ENCODE measurements around the gene TNRC6A.

The TNRC6A gene

DNA sequence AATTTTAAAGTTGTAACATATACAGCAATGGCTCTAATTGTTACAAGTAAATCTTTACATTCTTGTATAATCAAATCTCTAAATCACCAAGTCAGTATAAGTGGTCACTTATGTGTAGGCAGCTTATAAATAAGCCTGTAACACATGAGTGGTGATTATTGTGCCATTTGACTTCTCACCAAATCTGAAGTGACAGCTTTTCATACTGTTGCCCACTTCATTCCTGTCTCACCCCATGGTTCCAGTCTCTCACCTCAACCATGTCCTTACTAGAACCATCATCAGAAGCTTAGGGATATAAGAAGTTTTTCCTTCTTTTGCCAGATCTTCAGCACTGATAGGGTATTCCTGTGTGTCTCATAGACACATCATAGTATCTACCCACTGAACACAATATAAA is 23.5 kb downstream of the TNRC6A start:
- DNase-seq, result no peak
- peaks cover 12% of the 10 kb centered on the region for H3K4me1 ChIP-seq (ENCODE audit: control insufficient read depth, insufficient read depth, low read length, poor library complexity, severe bottlenecking)
- H3K27ac ChIP-seq (ENCODE audit: insufficient read depth, low read length, poor library complexity, severe bottlenecking), result no peak overlapping the region
- no peaks in the 10 kb centered on the region for H3K27me3 ChIP-seq (replicated peaks; ENCODE audit: control insufficient read depth, insufficient read depth, low read length, poor library complexity, severe bottlenecking)
- H3K36me3 ChIP-seq (ENCODE audit: control insufficient read depth, insufficient read depth, low read length), result no peaks in the 10 kb centered on the region
- no peak overlapping the region for H3K4me3 ChIP-seq (ENCODE audit: insufficient read depth, low read depth, low read length, poor library complexity, severe bottlenecking)
- H3K9me3 ChIP-seq (ENCODE audit: control insufficient read depth, low read length), result no peaks in the 10 kb centered on the region

GRCh38 chr16:24753437-24753836 is 24.0 kb downstream of the TNRC6A start:
- no peak overlapping the region for H3K4me3 ChIP-seq (ENCODE audit: insufficient read depth, low read depth, low read length, poor library complexity, severe bottlenecking)
- no peaks in the 10 kb centered on the region for H3K36me3 ChIP-seq (ENCODE audit: control insufficient read depth, insufficient read depth, low read length)
- no peaks in the 10 kb centered on the region for H3K27me3 ChIP-seq (replicated peaks; ENCODE audit: control insufficient read depth, insufficient read depth, low read length, poor library complexity, severe bottlenecking)
- no peak overlapping the region for H3K27ac ChIP-seq (ENCODE audit: insufficient read depth, low read length, poor library complexity, severe bottlenecking)
- peaks cover 12% of the 10 kb centered on the region for H3K4me1 ChIP-seq (ENCODE audit: control insufficient read depth, insufficient read depth, low read length, poor library complexity, severe bottlenecking)
- no peak for DNase-seq
- H3K9me3 ChIP-seq (ENCODE audit: control insufficient read depth, low read length), result no peaks in the 10 kb centered on the region

- peaks cover 7% of the 10 kb centered on the region for H3K36me3 ChIP-seq (ENCODE audit: control insufficient read depth, insufficient read depth, low read length)
- H3K9me3 ChIP-seq (ENCODE audit: control insufficient read depth, low read length), result no peaks in the 10 kb centered on the region
- no peak overlapping the region for H3K4me3 ChIP-seq (ENCODE audit: insufficient read depth, low read depth, low read length, poor library complexity, severe bottlenecking)
These were observed 25.1 kb downstream of the TNRC6A start for GRCh38 chr16:24754543-24754942.

DNA sequence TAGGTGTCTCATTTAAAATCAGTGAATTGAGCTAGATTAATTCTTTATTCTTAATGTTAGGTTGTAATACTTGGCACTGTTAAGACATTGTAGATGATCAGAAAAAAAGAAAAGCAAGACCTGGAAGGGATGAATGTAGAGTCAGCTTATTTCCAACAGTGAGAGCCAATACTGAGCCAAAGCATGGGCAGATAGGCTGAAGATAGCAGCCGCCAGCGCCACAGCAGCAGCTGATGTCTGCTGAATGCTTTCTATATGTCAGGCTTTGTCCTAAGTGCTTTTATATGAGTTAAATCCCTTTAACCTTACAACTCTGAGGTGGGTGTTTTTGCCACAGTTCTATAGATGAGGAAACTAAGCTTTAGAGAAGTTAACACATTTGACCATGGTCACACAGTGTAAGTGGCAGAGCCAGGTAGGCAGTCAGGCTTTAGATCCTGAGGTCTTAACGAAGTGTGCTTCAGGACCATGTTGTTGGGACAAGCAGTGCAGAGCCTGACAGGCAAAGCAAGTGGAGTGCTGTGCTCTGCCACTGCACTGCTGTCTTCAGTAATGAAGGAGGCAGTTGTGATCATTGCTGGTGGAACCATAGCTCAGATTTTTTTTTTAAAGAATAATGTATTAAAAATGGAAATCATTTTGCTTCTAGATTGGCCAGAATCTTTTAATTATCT is 25.9 kb downstream of the TNRC6A start:
- no peak overlapping the region for H3K4me3 ChIP-seq (ENCODE audit: insufficient read depth, low read depth, low read length, poor library complexity, severe bottlenecking)
- H3K27me3 ChIP-seq (replicated peaks; ENCODE audit: control insufficient read depth, insufficient read depth, low read length, poor library complexity, severe bottlenecking), result no peaks in the 10 kb centered on the region
- no peak overlapping the region for H3K27ac ChIP-seq (ENCODE audit: insufficient read depth, low read length, poor library complexity, severe bottlenecking)
- H3K4me1 ChIP-seq (ENCODE audit: control insufficient read depth, insufficient read depth, low read length, poor library complexity, severe bottlenecking), result peaks cover 5% of the 10 kb centered on the region
- no peak for DNase-seq
- no peaks in the 10 kb centered on the region for H3K9me3 ChIP-seq (ENCODE audit: control insufficient read depth, low read length)
- peaks cover 7% of the 10 kb centered on the region for H3K36me3 ChIP-seq (ENCODE audit: control insufficient read depth, insufficient read depth, low read length)

More at GRCh38 chr16:24754543-24754942, 25.1 kb downstream of the TNRC6A start:
- no peaks in the 10 kb centered on the region for H3K27me3 ChIP-seq (replicated peaks; ENCODE audit: control insufficient read depth, insufficient read depth, low read length, poor library complexity, severe bottlenecking)
- no peak for DNase-seq
- H3K27ac ChIP-seq (ENCODE audit: insufficient read depth, low read length, poor library complexity, severe bottlenecking), result no peak overlapping the region
- peaks cover 5% of the 10 kb centered on the region for H3K4me1 ChIP-seq (ENCODE audit: control insufficient read depth, insufficient read depth, low read length, poor library complexity, severe bottlenecking)

DNA sequence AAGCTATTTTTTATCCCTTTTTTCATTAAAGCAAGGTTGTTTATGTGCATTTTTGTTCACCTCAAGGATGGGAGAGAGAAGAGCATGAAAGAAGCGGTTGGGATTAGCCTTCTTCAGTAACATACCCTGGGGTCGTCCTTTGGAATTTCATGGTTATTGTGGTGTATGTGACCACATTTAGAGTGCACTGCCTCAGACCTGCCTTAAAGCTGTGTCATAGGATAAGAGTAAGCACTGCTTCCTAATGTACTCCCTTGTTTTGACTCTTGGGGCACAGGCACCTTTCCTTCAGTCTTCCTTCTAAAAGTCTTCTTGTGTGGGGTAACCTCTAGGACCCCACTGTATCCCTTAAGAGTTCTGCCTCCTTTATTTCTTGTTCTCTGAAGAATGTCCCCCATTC is 28.9 kb downstream of the TNRC6A start:
- H3K27ac ChIP-seq (ENCODE audit: insufficient read depth, low read length, poor library complexity, severe bottlenecking), result no peak overlapping the region

GRCh38 chr16:24759006-24759405 is 29.6 kb downstream of the TNRC6A start:
- peaks cover 27% of the 10 kb centered on the region for H3K36me3 ChIP-seq (ENCODE audit: control insufficient read depth, insufficient read depth, low read length)
- H3K27me3 ChIP-seq (replicated peaks; ENCODE audit: control insufficient read depth, insufficient read depth, low read length, poor library complexity, severe bottlenecking), result no peaks in the 10 kb centered on the region
- H3K9me3 ChIP-seq (ENCODE audit: control insufficient read depth, low read length), result no peaks in the 10 kb centered on the region
- DNase-seq, result no peak
- no peaks in the 10 kb centered on the region for H3K4me1 ChIP-seq (ENCODE audit: control insufficient read depth, insufficient read depth, low read length, poor library complexity, severe bottlenecking)
- H3K27ac ChIP-seq (ENCODE audit: insufficient read depth, low read length, poor library complexity, severe bottlenecking), result no peak overlapping the region
- no peak overlapping the region for H3K4me3 ChIP-seq (ENCODE audit: insufficient read depth, low read depth, low read length, poor library complexity, severe bottlenecking)

More for the DNA sequence above, 28.9 kb downstream of the TNRC6A start:
- Histone ChIP-seq H3K4me3 (ENCODE audit: insufficient read depth, low read depth, low read length, poor library complexity, severe bottlenecking) (no peak overlapping the region), H3K9me3 (ENCODE audit: control insufficient read depth, low read length) (no peaks in the 10 kb centered on the region), H3K36me3 (ENCODE audit: control insufficient read depth, insufficient read depth, low read length) (peaks cover 23% of the 10 kb centered on the region), H3K27me3 (replicated peaks; ENCODE audit: control insufficient read depth, insufficient read depth, low read length, poor library complexity, severe bottlenecking) (no peaks in the 10 kb centered on the region), H3K4me1 (ENCODE audit: control insufficient read depth, insufficient read depth, low read length, poor library complexity, severe bottlenecking) (no peaks in the 10 kb centered on the region)
- no peak for DNase-seq

- no peaks in the 10 kb centered on the region for H3K9me3 ChIP-seq (ENCODE audit: control insufficient read depth, low read length)
- no peak for DNase-seq
These were observed 32.1 kb downstream of the TNRC6A start for GRCh38 chr16:24761526-24761925.

DNA sequence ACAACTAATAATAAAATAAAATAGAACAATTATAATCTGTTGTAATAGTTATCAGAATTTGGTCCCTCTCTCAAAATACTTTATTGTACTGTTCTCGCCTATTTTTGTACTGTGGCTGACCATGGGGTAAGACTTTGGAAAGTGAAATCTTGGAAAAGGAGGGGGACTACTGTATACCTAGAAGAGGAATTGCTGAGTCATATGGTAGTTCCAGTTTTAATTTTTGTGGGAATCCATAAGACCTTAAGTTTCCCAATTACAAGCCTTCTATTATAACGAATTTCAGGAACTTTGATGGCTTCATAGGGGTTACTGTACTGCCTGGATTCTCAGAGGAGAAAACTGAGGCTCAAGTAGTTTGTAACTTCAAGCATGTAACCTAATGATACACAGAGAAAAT is 35.5 kb downstream of the TNRC6A start:
- Histone ChIP-seq H3K36me3 (ENCODE audit: control insufficient read depth, insufficient read depth, low read length) (peaks cover 20% of the 10 kb centered on the region), H3K27me3 (replicated peaks; ENCODE audit: control insufficient read depth, insufficient read depth, low read length, poor library complexity, severe bottlenecking) (no peaks in the 10 kb centered on the region), H3K9me3 (ENCODE audit: control insufficient read depth, low read length) (no peaks in the 10 kb centered on the region), H3K27ac (ENCODE audit: insufficient read depth, low read length, poor library complexity, severe bottlenecking) (no peak overlapping the region), H3K4me1 (ENCODE audit: control insufficient read depth, insufficient read depth, low read length, poor library complexity, severe bottlenecking) (no peaks in the 10 kb centered on the region), H3K4me3 (ENCODE audit: insufficient read depth, low read depth, low read length, poor library complexity, severe bottlenecking) (no peak overlapping the region)
- DNase-seq, result no peak

More at GRCh38 chr16:24761526-24761925, 32.1 kb downstream of the TNRC6A start:
- no peak overlapping the region for H3K27ac ChIP-seq (ENCODE audit: insufficient read depth, low read length, poor library complexity, severe bottlenecking)
- H3K4me3 ChIP-seq (ENCODE audit: insufficient read depth, low read depth, low read length, poor library complexity, severe bottlenecking), result no peak overlapping the region
- H3K4me1 ChIP-seq (ENCODE audit: control insufficient read depth, insufficient read depth, low read length, poor library complexity, severe bottlenecking), result no peaks in the 10 kb centered on the region
- no peaks in the 10 kb centered on the region for H3K27me3 ChIP-seq (replicated peaks; ENCODE audit: control insufficient read depth, insufficient read depth, low read length, poor library complexity, severe bottlenecking)
- peaks cover 27% of the 10 kb centered on the region for H3K36me3 ChIP-seq (ENCODE audit: control insufficient read depth, insufficient read depth, low read length)

GRCh38 chr16:24766057-24766456 is 36.6 kb downstream of the TNRC6A start:
- DNase-seq, result no peak
- no peaks in the 10 kb centered on the region for H3K4me1 ChIP-seq (ENCODE audit: control insufficient read depth, insufficient read depth, low read length, poor library complexity, severe bottlenecking)

DNA sequence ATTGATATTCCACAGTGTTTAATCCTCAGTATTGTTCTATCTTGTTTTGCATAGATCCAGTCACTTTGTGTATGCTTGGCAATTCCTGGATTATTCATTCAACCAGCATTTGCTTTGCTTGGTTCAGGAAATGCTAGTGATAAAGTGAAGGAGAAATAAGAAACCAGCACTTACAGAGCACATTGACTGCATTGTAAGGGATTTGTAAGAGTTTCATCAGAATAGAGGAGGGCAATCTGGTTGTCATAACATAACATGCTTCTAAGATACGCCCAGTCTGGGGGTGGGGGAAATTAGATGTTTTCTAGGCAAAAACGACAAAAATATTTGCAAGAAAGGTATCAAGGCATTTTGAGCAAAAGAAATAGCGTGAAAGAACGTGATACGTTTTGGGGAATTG is 40.4 kb downstream of the TNRC6A start:
- Histone ChIP-seq H3K27me3 (replicated peaks; ENCODE audit: control insufficient read depth, insufficient read depth, low read length, poor library complexity, severe bottlenecking) (no peaks in the 10 kb centered on the region), H3K4me1 (ENCODE audit: control insufficient read depth, insufficient read depth, low read length, poor library complexity, severe bottlenecking) (no peaks in the 10 kb centered on the region), H3K9me3 (ENCODE audit: control insufficient read depth, low read length) (no peaks in the 10 kb centered on the region), H3K4me3 (ENCODE audit: insufficient read depth, low read depth, low read length, poor library complexity, severe bottlenecking) (no peak overlapping the region), H3K27ac (ENCODE audit: insufficient read depth, low read length, poor library complexity, severe bottlenecking) (no peak overlapping the region), H3K36me3 (ENCODE audit: control insufficient read depth, insufficient read depth, low read length) (peaks cover 7% of the 10 kb centered on the region)
- DNase-seq, result no peak

More at GRCh38 chr16:24766057-24766456, 36.6 kb downstream of the TNRC6A start:
- H3K9me3 ChIP-seq (ENCODE audit: control insufficient read depth, low read length), result no peaks in the 10 kb centered on the region
- H3K27me3 ChIP-seq (replicated peaks; ENCODE audit: control insufficient read depth, insufficient read depth, low read length, poor library complexity, severe bottlenecking), result no peaks in the 10 kb centered on the region
- no peak overlapping the region for H3K4me3 ChIP-seq (ENCODE audit: insufficient read depth, low read depth, low read length, poor library complexity, severe bottlenecking)
- H3K27ac ChIP-seq (ENCODE audit: insufficient read depth, low read length, poor library complexity, severe bottlenecking), result no peak overlapping the region
- peaks cover 20% of the 10 kb centered on the region for H3K36me3 ChIP-seq (ENCODE audit: control insufficient read depth, insufficient read depth, low read length)
